Omental fat pad (tissue), 4 donors: ENCODE measurements around the gene ARSD. TPM values are rescaled to one million over a fixed set of nuclear protein-coding genes. Genes with fewer than 3 reads are reported as not detected.

Experiments
- ATAC-seq: fragments of 150-250 bp; one replicate; pipeline ENCODE4 v1.9.1; 2016; ENCODE audit warnings: mild to moderate bottlenecking, moderate library complexity; ENCODE audit not compliant: low FRiP score
- DNase-seq: peaks from one replicate; pipeline ENCODE4 v3.0.0-alpha.2; 2019; ENCODE audit warnings: low spot score
- CTCF ChIP-seq, 3 donors: fragments of 450-650 bp; IDR thresholded peaks; one replicate each; pipeline ENCODE4 v1.5.1; 2016 to 2017; ENCODE audit warnings: antibody characterized with exemption in 3 of 3, mild to moderate bottlenecking in 3 of 3, moderate library complexity in 2 of 3
- total RNA-seq, 4 donors: library from RNA; depleted of rRNA; stranded (reverse); fragments of >200 nt; gene quantifications; one replicate each; pipeline ENCODE4 v1.1.0, GENCODE V29; 2016

Gene ARSD
- total RNA-seq, 4 donors from 2014 or later = 17.3 to 33.8 (median 27.1) TPM

- ATAC-seq (no peak), DNase-seq (no peak)
- TF ChIP-seq CTCF (IDR thresholded peaks at IDR 0.05) = no peak
These were observed 54.7 kb downstream of the ARSD start for GRCh38 chrX:2874222-2875135.

- ATAC-seq = no peak
- DNase-seq = no peak
- TF ChIP-seq CTCF (IDR thresholded peaks at IDR 0.05) = no peak
These were observed 56.4 kb downstream of the ARSD start for GRCh38 chrX:2872671-2873277.

GRCh38 chrX:2871831-2872230, 57.3 kb downstream of the ARSD start:
- ATAC-seq (no peak), DNase-seq (no peak)
- no peak for TF ChIP-seq CTCF (IDR thresholded peaks at IDR 0.05)

GRCh38 chrX:2870650-2871049, 58.5 kb downstream of the ARSD start:
- no peak for TF ChIP-seq CTCF (IDR thresholded peaks at IDR 0.05)
- DNase-seq = no peak
- ATAC-seq = no peak

GRCh38 chrX:2867206-2867605, 61.9 kb downstream of the ARSD start:
- ATAC-seq (no peak), DNase-seq (no peak)
- TF ChIP-seq CTCF (IDR thresholded peaks at IDR 0.05) = no peak

GRCh38 chrX:2863646-2864045, 65.5 kb downstream of the ARSD start:
- DNase-seq (no peak), ATAC-seq (no peak)
- no peak for TF ChIP-seq CTCF (IDR thresholded peaks at IDR 0.05)
